Epithelial cell of esophagus (primary cell): ENCODE measurements around the gene DPP7.
A peak's percentile ranks its signal among the peaks of the same experiment; 100 is the strongest.
"Not testable (repeated sequence)": the region's sequence is repeated elsewhere in the genome, so short reads cannot be mapped to it uniquely, and the experiment has no call there.

ENCODE experiments used
- DNase-seq: peaks from one replicate; pipeline ENCODE4 v3.0.0; 2010; ENCODE audit warnings: low read depth
- H3K4me3 ChIP-seq: 2 replicates; pipeline ENCODE4 v1.5.1; 2011; ENCODE audit warnings: mild to moderate bottlenecking, low read length, control low read depth
- TF ChIP-seq, protein P1 (sequence below): IDR thresholded peaks from 2 replicates; pipeline ENCODE4 v1.5.1; 2011; ENCODE audit warnings: low read depth, mild to moderate bottlenecking, low read length, control low read depth, inconsistent platforms; ENCODE audit not compliant: insufficient read depth; ENCODE audit errors: missing control alignments

Gene DPP7

DNA sequence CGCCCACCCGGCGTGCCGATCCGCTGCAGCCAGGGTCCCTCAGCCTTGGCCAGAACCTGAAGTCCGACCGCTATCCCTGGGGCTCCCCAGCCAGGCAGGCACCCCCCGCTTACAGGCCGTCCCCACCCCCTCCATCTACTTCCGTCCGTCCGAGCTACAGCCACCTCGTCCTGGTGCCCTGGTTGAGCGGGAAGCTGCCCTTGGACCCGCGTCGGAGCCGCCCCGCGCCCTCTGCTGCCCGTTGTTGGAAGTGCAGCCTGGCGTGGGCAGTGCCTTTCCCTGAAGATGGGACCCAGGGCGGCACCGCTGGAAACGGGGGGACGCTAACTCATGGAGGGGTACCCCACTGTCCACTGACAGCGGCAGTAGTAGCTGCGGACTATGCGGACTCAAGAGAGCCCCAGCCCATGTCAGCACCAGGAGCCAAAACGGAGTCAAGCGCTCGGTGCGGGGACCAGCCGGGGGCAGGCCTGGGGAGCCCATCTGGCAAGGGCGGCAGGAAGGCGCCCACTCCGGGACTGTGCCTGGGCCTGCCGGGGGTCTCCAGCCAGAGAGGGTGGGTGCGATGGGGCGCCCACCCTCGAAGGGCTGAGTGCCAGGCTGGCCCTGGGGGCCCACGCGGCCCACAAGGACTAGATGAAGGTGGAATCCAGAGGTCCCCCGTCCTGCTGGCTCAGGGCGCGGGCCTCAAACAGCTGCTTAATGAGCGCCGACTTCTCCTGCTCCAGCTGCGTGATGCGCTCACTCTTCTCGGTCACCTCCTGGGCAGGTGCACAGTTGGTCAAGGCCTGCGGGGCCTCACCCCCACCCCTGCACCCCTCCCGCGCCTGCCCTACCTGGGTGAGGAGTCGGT lies 50.3 kb downstream of the DPP7 start:
- no peak overlapping the region for H3K4me3 ChIP-seq
- TF ChIP-seq, protein P1, sequence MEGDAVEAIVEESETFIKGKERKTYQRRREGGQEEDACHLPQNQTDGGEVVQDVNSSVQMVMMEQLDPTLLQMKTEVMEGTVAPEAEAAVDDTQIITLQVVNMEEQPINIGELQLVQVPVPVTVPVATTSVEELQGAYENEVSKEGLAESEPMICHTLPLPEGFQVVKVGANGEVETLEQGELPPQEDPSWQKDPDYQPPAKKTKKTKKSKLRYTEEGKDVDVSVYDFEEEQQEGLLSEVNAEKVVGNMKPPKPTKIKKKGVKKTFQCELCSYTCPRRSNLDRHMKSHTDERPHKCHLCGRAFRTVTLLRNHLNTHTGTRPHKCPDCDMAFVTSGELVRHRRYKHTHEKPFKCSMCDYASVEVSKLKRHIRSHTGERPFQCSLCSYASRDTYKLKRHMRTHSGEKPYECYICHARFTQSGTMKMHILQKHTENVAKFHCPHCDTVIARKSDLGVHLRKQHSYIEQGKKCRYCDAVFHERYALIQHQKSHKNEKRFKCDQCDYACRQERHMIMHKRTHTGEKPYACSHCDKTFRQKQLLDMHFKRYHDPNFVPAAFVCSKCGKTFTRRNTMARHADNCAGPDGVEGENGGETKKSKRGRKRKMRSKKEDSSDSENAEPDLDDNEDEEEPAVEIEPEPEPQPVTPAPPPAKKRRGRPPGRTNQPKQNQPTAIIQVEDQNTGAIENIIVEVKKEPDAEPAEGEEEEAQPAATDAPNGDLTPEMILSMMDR = peak; percentile 84
- peak; percentile 48 for DNase-seq

DNA sequence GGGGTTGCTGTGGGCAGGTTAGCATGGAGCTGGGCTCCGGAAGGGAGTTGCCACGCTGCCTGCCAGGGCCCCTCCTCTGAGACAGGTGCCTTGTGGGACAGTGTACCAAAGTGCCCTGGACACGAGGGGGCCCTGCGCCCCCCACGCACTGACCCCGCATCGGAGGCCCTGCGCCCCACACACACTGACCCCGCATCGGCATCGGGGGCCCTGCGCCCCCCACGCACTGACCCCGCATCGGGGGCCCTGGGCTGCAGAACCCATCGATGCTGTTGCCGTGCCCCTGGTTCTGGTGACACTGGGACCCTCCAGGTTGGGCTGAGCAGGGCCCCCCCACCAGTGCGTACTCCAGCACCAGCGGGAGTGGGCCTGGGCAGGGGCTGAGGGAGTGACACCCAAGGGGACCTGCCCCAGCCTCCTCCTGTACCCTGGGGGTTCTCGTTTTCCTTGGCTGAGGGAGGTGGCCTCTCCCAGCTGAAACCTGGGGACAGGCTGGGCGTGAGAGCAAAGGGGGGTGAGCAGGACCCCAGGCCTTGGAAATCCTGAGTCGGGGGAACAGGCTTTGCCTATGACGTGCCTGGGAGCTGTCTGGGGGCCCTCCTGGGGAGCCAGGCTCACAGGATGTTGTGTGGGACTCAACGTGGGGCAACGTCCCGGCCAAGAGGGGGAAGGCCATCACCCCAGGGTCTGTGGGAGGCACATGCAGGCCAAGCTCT lies 51.1 kb downstream of the DPP7 start:
- H3K4me3 ChIP-seq = no peak overlapping the region
- DNase-seq = no peak
- TF ChIP-seq, protein P1 = no peak

DNA sequence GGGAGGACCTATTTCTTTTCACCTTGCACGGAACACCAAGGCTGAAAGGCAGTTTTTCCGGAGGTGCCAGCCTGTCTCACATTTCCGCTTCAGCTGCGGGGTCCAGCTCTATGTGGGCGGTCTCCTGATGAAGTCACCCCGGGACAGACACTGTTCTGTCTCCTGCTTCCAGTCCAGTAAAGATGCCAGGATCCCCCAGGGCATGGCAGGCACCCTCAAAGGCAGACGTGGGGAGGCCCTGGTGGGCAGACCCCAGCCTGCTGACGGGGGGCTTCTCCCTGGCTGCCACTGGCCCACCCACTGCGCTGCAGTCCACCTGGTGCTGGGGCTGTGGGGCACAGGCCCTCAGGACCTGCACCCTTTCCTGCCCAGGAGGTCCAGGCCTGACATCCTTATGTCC lies 51.7 kb downstream of the DPP7 start:
- DNase-seq = not testable (repeated sequence)

GRCh38 chr9:137062384-137062783 lies 52.1 kb downstream of the DPP7 start:
- peak; percentile 42 for DNase-seq
- TF ChIP-seq, protein P1 = no peak
- H3K4me3 ChIP-seq = no peak overlapping the region

More for the DNA sequence above, 51.7 kb downstream of the DPP7 start:
- not testable (repeated sequence) for H3K4me3 ChIP-seq
